Measurements from ENCODE around the gene MGAT5B. TPM values are rescaled to one million over a fixed set of nuclear protein-coding genes. Genes with fewer than 3 reads are reported as not detected.
A peak's percentile ranks its signal among the peaks of the same experiment; 100 is the strongest.

MGAT5B gene
- total RNA-seq, 1 experiment from 2014 or later, result 4.4 TPM

DNA sequence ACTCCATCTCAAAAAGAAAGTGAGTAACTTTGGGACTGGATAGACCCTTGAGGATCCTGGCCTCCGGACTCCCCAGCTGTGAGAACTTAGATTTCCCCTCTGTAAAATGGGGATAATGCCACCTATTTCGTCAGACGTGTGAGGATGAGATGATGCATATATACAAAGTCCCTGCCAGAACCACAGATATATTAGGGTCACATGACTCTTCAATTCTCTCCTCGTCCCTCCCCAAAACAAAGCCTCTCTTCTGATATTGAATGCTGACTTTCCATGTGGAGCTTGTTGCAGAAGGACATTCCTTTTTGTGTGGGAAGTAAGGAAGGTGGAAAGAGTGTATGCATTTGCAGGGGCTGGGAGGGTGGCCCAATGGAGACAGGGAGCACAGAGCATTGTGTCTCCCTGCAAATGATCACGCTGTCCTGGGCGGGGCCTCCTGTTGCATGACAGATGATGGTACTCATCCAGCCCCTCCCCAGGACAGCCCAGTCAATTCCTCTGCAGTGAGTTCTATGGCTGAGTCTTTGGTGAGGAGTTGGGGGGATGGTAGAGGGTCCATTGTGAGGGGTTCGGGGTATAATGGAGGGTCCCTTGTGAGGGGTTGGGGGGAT lies 35.1 kb upstream of the MGAT5B start:
- Histone ChIP-seq H3K9me2 (ENCODE audit: insufficient read depth) (no peaks in the 10 kb centered on the region), H2AFZ (ENCODE audit: low read depth, low read length, poor library complexity, severe bottlenecking) (no peak overlapping the region), H3K4me1 (ENCODE audit: control insufficient read depth in 1 of 2, insufficient read depth in 2 of 2, low read length in 2 of 2) (0 out of 4 replicates have a peak, but pooled peaks cover 0 to 3% of the 10 kb centered on the region in 2 experiments), H3K79me2 (ENCODE audit: insufficient read depth, low read length) (no peaks in the 10 kb centered on the region), H3K36me3 (ENCODE audit: control insufficient read depth in 1 of 2, insufficient read depth in 2 of 2, low read length in 2 of 2) (no peaks in the 10 kb centered on the region), H3K27me3 (ENCODE audit: insufficient read depth, low read length) (peaks cover 11% of the 10 kb centered on the region; the same call in 1 of the 2 replicates), H3K4me3 (replicated peaks in 1 of 2; ENCODE audit: low read depth in 1 of 2, low read length in 2 of 2) (no peak overlapping the region), H3K9ac (ENCODE audit: low read length) (no peak overlapping the region), H4K20me1 (ENCODE audit: insufficient read depth) (no peaks in the 10 kb centered on the region), H3K4me2 (ENCODE audit: low read length) (no peak overlapping the region), H3K27ac (ENCODE audit: low read depth, low read length) (no peak overlapping the region), H3K9me3 (ENCODE audit: control insufficient read depth in 1 of 2, insufficient read depth in 1 of 2, low read depth in 1 of 2, low read length in 2 of 2) (no peaks in the 10 kb centered on the region)
- TF ChIP-seq, protein P1, sequence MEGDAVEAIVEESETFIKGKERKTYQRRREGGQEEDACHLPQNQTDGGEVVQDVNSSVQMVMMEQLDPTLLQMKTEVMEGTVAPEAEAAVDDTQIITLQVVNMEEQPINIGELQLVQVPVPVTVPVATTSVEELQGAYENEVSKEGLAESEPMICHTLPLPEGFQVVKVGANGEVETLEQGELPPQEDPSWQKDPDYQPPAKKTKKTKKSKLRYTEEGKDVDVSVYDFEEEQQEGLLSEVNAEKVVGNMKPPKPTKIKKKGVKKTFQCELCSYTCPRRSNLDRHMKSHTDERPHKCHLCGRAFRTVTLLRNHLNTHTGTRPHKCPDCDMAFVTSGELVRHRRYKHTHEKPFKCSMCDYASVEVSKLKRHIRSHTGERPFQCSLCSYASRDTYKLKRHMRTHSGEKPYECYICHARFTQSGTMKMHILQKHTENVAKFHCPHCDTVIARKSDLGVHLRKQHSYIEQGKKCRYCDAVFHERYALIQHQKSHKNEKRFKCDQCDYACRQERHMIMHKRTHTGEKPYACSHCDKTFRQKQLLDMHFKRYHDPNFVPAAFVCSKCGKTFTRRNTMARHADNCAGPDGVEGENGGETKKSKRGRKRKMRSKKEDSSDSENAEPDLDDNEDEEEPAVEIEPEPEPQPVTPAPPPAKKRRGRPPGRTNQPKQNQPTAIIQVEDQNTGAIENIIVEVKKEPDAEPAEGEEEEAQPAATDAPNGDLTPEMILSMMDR (IDR thresholded peaks at IDR 0.05 in 2 of 3, conservative IDR thresholded peaks at IDR 0.05 in 1 of 3; ENCODE audit: borderline replicate concordance in 1 of 3, insufficient read depth in 1 of 3, low read depth in 2 of 3, low read length in 2 of 3), result no peak
- no peak for TF ChIP-seq POLR2A (IDR thresholded peaks at IDR 0.05; ENCODE audit: borderline replicate concordance, extremely low read depth, insufficient read depth, insufficient read length)
- TF ChIP-seq JUND (IDR thresholded peaks at IDR 0.05), result no peak
- TF ChIP-seq ELF1 (IDR thresholded peaks at IDR 0.05; ENCODE audit: borderline replicate concordance, low read depth), result no peak
- no peak for TF ChIP-seq POLR2AphosphoS5 (IDR thresholded peaks at IDR 0.05; ENCODE audit: low read depth, low read length)
- peak; percentile 46; the same call in 1 of the 2 replicates for ATAC-seq
- intact Hi-C loops (cut with micrococcal nuclease), result loop anchor here (10.0 kb wide), 1 partner anchor 72 kb away; no protein-coding TSS in a partner anchor
- ChIA-PET POLR2A (no interaction called here), RAD21 (ENCODE audit: low non-redundant PET in 1 of 2, low total read pairs in 2 of 2, uncharacterized antibody in 2 of 2, unreplicated experiment in 2 of 2) (no interaction called here), CTCF (no interaction called here)
- DNase-seq (ENCODE audit: low read depth, low spot score), result no peak
- BruUV-seq (replicated peaks), result no TSS peak

DNA sequence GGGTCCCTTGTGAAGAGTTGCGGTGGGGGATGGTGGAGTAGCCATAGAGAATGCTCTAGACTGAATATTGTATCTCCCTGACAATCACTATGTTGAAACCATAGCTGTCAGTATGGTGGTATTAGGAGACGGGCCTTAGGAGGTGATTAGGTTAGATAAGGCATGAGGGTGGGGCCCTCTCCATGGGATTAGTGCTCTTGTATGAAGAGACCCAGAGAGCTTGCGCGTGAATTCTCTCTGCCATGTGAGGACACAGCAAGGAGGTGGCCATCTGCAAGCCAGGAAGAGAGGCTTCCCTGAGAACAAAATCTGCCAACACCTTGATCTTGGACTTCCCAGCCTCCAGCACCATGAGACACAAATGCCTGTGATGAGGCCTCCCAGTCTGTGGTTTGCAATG lies 34.5 kb upstream of the MGAT5B start:
- Histone ChIP-seq H3K4me1 (ENCODE audit: control insufficient read depth in 1 of 2, insufficient read depth in 2 of 2, low read length in 2 of 2) (no peaks in the 10 kb centered on the region), H3K9me2 (ENCODE audit: insufficient read depth) (no peaks in the 10 kb centered on the region), H3K27ac (ENCODE audit: low read depth, low read length) (no peak overlapping the region), H3K36me3 (ENCODE audit: control insufficient read depth in 1 of 2, insufficient read depth in 2 of 2, low read length in 2 of 2) (no peaks in the 10 kb centered on the region), H4K20me1 (ENCODE audit: insufficient read depth) (no peaks in the 10 kb centered on the region), H3K79me2 (ENCODE audit: insufficient read depth, low read length) (no peaks in the 10 kb centered on the region), H3K9ac (ENCODE audit: low read length) (no peak overlapping the region), H2AFZ (ENCODE audit: low read depth, low read length, poor library complexity, severe bottlenecking) (no peak overlapping the region), H3K9me3 (ENCODE audit: control insufficient read depth in 1 of 2, insufficient read depth in 1 of 2, low read depth in 1 of 2, low read length in 2 of 2) (no peaks in the 10 kb centered on the region), H3K27me3 (ENCODE audit: insufficient read depth, low read length) (peaks cover 11% of the 10 kb centered on the region; the same call in 1 of the 2 replicates), H3K4me3 (replicated peaks in 1 of 2; ENCODE audit: low read depth in 1 of 2, low read length in 2 of 2) (no peak overlapping the region), H3K4me2 (ENCODE audit: low read length) (no peak overlapping the region)
- intact Hi-C loops (cut with micrococcal nuclease), result loop anchor here (10.0 kb wide), 1 partner anchor 71 kb away; no protein-coding TSS in a partner anchor
- DNase-seq (ENCODE audit: low read depth, low spot score) (no peak), ATAC-seq (no peak)
- RAD21 ChIA-PET (ENCODE audit: low non-redundant PET in 1 of 2, low total read pairs in 2 of 2, uncharacterized antibody in 2 of 2, unreplicated experiment in 2 of 2), result no interaction called here
- CTCF ChIA-PET, result no interaction called here
- POLR2A ChIA-PET, result interaction anchor here (0.6 kb wide), 1 partner anchor 32 kb away, joined by 3 read pairs; no protein-coding TSS in a partner anchor
- BruUV-seq (replicated peaks), result no TSS peak
- no peak for TF ChIP-seq ZFX (IDR thresholded peaks at IDR 0.05)
- TF ChIP-seq ZNF274 (IDR thresholded peaks at IDR 0.05; ENCODE audit: low read depth, low read length), result no peak
- no peak for TF ChIP-seq SP1 (IDR thresholded peaks at IDR 0.05; ENCODE audit: low read depth)
- no peak for TF ChIP-seq RAD21 (IDR thresholded peaks at IDR 0.05; ENCODE audit: low read depth)
- no peak for TF ChIP-seq SIN3A (IDR thresholded peaks at IDR 0.05; ENCODE audit: low read depth)
- TF ChIP-seq, protein P2, sequence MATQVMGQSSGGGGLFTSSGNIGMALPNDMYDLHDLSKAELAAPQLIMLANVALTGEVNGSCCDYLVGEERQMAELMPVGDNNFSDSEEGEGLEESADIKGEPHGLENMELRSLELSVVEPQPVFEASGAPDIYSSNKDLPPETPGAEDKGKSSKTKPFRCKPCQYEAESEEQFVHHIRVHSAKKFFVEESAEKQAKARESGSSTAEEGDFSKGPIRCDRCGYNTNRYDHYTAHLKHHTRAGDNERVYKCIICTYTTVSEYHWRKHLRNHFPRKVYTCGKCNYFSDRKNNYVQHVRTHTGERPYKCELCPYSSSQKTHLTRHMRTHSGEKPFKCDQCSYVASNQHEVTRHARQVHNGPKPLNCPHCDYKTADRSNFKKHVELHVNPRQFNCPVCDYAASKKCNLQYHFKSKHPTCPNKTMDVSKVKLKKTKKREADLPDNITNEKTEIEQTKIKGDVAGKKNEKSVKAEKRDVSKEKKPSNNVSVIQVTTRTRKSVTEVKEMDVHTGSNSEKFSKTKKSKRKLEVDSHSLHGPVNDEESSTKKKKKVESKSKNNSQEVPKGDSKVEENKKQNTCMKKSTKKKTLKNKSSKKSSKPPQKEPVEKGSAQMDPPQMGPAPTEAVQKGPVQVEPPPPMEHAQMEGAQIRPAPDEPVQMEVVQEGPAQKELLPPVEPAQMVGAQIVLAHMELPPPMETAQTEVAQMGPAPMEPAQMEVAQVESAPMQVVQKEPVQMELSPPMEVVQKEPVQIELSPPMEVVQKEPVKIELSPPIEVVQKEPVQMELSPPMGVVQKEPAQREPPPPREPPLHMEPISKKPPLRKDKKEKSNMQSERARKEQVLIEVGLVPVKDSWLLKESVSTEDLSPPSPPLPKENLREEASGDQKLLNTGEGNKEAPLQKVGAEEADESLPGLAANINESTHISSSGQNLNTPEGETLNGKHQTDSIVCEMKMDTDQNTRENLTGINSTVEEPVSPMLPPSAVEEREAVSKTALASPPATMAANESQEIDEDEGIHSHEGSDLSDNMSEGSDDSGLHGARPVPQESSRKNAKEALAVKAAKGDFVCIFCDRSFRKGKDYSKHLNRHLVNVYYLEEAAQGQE (IDR thresholded peaks at IDR 0.05; ENCODE audit: low read depth), result no peak
- no peak for TF ChIP-seq EGR1 (IDR thresholded peaks at IDR 0.05; ENCODE audit: low read depth)
